Medulla oblongata (tissue), 1 donor: ENCODE data around the gene ASB4.
"Not testable (repeated sequence)": the region's sequence is repeated elsewhere in the genome, so short reads cannot be mapped to it uniquely, and the experiment has no call there.

Experiments
- DNase-seq: peaks from one replicate; pipeline ENCODE4 v3.0.0-alpha.2; 2015; ENCODE audit errors: extremely low spot score

The ASB4 gene

DNA sequence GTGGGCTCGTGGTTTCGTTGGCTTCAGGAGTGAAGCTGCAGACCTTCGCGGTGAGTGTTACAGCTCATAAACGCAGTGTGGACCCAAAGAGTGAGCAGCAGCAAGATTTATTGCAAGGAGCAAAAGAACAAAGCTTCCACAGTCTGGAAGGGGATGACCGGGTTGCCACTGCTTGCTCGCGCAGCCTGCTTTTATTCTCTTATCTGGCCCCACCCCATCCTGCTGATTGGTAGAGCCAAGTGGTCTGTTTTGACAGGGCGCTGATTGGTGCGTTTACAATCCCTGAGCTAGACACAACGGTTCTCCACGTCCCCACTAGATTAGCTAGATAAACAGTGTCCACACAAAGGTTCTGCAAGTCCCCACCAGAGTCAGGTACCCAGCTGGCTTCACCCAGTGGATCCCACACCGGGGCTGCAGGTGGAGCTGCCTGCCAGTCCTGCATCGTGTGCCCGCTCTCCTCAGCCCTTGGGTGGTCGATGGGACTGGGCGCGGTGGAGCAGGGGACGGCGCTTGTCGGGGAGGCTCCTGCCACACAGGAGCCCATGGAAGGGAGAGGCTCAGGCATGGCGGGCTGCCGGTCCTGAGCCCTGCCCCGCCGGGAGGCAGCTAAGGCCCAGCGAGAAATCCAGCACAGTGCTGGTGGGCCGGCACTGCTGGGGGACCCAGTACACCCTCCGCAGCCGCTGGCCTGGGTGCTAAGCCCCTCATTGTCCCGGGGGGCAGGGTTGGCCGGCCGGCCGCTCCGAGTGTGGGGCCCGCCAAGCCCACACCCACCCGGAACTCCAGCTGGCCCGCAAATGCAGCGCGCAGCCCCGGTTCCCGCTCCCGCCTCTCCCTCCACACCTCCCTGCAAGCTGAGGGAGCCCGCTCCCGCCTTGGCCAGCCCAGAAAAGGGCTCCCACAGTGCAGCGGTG is 66.5 kb downstream of the ASB4 start:
- DNase-seq = not testable (repeated sequence)

DNA sequence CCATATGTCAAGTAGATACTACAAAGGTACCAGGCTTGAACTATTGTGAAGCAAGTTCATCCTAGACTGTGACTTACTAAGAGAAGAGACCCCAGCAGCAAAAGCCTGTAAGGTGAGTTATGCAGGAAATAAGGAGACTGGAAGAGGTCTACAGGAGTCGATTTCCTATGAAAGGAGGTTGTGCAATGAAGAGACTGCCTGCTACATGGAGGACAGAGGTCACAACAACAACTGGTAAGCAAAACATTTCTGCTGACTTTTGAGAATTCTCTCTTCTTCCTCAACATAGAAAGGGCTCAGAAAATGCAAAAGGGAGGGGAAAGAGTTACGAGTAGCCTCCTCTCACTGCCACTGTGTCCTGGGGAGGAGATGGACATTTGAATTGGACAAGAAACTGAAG is 68.2 kb downstream of the ASB4 start:
- no peak for DNase-seq

DNA sequence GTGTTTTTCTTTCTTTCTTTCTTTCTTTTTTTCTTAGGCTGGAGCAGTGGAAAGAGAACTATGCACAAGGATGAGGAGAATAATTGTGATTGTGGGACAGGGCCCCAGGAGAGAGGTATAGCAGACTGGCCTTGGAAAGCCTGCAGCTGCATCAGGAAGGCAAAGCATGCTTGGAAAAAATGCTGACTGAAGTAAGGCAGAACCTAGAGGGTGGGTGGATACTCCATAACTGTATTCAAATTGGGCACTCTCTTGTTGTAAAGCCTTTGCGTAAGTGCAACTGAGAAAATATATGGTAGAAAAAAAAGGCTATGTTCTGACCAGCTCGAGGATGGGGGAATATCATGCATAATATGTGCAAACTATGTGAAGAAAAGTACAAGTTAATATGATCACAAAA is 71.0 kb downstream of the ASB4 start:
- DNase-seq = no peak

DNA sequence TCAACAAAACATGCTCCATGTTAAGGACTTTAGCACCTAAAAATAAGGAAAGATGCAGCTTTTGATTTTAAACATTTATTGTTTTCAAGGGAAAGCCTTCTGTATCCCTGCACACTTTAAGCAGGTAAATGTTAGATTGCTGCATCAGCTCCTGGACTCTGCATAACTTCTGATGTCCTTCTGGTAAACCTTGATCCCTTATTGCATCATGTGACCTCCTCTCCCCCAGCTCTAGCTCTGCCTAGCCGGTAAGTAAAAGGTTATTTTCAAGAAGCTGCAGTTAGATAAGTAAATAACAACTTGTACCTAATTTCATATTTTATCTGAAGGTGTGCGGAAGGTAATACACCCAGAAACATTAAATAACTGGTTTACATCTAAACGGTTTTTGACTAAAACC is 73.1 kb downstream of the ASB4 start:
- DNase-seq = no peak

DNA sequence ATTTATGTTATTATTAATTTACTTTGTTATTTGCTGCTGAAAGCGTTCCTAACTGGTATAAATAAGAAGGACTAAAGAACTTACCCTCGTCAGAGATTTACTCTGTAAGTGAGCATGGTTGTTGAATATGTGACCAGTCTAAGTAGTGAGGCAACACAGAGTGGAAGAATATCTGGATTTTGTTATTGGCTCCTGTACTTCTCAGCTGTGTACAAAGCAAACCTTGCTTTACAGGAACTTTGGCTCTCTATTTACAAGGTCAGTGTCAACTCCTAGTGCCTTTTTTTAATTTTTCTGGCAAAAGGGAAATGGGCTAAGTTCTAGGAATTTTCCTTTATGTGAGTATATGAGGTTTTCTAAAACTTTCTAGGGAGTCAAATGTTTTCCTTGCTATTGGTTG is 74.9 kb downstream of the ASB4 start:
- no peak for DNase-seq

DNA sequence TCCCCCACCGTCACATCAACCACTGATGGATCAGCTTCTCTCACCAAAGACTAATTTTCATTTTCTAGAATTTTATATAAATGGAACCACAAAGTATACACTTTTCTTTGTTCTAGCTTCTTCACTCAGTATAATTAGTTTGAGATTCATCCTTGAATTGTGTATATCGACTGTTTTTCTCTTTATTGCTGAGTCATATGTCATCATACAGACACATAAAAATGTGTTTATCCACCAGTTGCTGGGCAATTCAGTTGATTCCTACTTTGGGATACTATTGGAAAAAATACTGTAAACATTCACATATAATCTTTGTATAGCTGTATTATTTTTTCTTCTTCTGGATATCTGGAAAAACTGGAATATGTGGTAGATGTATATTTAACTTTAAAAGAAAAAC is 84.0 kb downstream of the ASB4 start:
- no peak for DNase-seq

DNA sequence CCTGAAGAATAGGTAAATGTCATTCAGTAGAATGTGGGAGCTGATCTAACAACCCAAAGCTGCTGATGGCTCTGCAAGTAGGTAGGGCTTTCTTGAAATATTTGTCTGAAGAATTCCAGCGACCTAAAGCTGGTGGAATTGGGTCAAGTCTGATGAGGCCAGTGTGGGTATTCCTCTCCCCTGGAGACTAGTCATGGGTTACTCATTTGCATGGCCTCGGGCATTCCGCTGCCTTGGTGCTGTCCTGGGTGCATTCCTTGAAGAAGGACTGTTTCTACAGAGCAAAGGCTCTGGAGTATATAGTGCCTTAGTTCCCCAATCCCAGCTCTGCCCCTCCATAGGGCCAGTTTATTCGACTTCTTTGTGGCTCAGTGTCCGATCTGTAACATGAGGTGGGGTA is 91.4 kb downstream of the ASB4 start:
- no peak for DNase-seq

DNA sequence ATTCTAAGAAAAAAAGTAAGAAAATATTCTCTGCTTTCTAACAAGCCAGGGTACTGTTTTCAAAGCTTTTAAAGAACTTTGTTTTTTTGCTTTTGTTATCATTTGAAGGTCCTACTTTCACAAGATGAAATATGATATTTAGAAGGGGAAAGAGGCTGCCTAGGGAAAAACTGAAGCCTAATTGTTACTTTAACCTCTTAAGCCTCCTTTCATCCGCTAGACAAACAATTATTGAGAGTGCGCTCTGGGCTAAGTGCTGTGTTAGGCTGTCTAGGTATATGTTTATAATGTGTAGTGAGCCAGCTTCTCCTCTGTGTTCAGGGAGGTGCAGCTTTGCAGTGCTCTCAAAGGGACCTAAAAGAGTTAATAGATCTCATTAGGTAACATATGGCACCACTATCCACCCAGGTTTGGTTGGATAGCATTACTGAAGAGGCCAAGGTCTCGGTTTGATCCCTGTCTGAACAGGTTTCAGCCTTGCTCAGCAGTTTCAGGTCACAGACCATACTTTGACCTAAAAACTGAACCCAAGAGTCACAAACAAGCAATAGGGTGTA is 92.6 kb downstream of the ASB4 start:
- DNase-seq = no peak

DNA sequence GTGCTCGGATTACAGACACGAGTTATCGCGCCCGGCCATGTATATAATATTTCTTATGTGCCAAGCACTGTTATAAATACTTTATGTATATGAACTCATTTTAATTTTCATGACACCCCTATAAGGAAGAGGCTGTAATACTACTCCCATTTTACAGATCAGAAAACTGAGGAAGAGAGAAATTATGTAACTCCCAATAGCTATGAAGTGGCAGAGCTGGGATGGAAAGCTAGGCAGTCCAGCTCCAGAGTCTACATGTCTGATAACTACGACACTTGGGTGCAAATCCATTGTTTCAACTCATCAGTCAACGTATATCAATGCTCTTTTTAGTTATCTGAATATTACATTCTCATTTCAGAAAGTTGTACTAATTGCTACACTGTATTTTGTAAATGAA is 93.6 kb downstream of the ASB4 start:
- no peak for DNase-seq

DNA sequence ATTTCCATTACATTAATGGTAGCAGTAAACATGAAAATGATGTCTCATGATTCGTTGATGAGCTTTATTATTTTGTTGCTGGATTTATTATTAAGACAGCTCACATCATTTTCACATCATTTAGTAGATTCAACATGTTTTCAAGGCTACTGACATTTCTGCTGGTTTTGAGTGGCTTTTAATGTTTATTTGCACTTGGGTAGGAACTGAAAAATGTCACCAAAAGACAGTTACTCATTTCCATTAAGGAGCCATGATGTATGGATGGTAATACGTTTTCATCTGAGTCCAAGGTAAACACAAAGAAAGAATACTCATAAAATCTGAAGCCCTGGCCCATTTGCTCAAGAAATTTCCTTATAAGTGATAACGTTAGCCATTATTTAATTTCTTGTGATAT is 95.7 kb downstream of the ASB4 start:
- DNase-seq = no peak

DNA sequence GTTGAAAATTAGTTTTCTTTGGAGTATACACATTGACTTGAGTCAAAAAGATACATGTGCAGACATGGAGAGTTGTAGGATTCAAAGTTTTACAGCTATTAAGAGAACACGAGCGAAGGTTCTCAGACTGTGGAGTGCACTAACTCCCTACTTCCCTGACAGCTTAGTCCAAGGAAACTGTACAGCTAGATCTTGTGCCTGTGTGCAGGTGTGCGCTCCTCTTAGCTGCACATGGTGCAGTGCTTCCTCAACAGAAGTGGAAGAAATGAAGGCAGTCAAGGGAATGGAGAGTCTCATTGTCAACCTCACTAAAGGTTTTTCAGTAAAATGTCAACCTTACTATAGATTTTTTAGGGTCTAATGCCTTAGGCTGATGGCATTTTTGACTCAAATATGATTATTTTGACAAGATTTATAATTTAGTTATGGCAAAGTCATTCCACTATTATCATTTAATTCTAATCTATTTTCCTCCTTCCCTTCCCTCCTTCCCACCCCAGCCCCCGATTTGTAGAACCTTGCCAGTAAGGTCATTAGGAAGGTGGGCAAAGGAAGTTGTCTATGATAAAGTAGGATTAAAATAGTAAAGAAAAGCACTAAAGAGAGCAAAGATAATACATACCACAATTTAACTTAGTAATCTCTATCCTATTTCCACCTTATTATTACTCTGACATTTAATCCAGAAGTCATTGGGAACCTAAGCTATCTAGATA is 97.0 kb downstream of the ASB4 start:
- DNase-seq = no peak

DNA sequence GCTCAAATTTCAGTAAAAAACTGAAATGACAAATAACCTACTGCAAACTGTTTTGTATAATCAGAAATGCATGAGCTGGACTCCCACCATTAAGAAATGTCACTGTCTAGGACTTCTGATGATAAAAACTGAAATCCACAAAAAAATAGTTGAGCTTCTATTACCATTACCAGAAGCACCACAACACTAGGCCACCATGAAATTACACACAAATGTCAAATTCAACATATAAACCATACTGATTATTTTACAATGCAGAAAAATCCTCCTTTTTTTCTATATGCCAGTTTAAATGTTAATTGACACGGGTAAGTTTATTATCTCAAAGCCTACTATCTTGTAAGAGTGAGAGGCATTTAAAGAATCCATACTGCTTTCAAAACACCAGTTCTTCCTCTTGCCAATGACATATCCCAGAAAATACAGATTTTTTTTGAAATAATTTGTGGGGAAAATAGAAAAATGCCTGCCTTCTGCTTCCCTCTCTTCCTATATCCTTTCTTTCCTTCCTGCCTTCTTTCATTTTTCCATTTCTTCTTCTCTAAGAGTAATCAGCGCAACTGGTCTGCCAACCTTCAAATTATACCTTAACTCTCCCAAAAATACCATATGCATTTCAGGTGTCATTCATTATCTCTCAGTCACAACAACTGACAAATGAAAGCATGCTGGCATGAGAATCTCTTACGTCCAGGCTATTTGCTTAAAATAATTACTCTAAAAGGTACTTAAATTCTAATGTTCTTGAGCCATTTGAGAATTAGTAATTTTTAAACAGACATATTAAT is 98.3 kb downstream of the ASB4 start:
- no peak for DNase-seq

DNA sequence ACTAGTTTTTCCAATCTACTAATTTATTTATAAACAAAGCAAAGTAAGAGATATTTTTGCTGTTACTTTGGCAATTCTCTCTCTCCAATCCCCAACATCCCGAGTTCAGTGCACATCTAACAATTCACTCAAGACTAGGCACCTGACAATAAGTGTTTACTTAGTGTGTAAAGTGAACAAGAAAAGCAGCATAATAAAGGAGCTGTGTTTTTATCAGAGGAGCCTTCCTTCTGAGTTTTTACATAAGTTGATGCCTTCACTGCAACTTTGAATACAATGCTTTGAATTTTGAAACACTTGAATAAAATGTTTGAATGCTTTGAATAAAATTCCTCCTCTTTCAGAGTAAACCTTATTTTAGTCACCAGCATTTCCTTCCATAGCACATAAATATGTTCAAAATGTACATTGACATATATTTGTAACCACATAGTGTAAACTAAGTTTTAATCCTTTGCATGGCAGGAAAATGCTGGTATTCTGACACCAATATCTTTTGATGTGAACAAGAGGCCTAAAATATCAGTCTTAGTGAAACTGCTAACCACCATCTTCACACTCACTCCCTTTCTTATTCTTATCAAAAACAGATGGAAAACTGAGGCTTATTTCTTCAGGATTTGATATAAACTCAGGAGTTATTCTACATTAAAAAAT is 99.2 kb downstream of the ASB4 start:
- DNase-seq = no peak

DNA sequence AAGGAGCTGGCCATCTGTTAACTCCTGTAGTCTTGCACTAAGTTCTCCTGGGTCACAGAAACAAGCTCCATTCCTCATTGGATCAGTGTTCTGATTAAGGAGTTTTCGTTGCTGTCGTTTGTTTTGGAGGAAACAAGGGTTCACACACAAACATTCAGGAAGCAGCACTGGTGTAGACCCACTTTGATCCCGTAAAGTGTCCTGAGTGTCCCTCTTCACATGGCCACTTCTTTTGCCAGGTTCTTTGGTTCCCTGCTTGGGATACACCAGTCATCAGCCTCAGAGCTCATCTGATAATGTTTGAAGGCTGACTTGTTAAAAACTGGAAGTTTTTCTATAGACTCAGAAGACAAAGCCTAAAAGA is 99.7 kb downstream of the ASB4 start:
- DNase-seq = no peak

DNA sequence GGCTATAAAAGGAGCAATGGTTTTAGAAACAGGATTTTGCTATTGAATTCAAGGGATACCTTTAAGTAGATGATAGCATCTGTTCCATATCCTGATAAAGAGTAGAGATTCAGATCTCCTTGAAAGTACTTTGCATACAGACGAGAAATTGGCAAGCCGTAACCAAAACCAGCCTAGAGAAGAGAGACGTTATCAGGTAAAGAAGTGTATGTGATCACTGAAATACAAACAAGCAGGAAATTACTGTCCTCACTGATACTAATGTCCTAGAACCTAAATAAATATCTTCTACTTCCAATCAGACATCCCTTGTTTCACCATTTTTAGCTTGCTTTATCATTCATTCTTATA is 101.2 kb downstream of the ASB4 start:
- DNase-seq = no peak

DNA sequence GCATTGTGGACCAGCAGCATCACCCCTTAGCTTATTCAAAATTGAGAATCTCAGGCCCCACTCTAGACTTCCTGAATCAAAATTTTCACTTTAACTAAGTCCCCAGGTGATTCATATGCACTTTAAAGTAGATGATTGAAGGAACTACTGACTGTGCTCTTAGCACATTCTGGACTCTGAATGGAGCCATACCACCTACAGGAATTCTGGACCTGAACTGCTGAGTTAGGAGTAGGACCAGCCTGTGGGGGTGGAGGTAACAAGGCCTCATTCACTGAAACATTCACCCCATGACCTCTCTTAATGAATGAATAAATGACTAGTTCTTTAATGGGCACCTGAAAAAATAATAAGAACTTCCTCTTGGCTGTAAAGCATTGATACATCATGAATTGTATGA is 103.3 kb downstream of the ASB4 start:
- no peak for DNase-seq

DNA sequence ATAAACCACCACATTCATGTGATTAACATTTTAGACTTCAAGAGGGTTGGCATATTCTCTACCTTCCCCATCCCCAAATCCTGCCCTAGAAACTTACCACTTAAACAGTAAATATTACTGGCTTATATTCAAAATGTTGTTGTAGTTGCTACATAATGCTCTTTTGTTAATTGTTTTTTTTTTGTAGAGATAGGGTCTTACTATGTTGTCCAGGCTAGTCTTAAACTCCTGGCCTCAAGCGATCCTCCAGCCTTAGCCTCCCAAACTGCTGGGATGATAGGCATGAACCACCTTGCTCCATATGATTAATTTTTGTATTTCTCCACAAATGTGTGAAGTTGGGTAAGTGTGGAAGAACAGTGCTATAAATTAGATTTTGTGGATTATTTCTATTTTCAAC is 104.0 kb downstream of the ASB4 start:
- no peak for DNase-seq
